DLD1 (cell line): Measurements from ENCODE around the gene KCNB1.

Experiments used
- in situ Hi-C: cut with HindIII; loops from 2 replicates; pipeline ENCODE4 v1.10.0; 2017; ENCODE audit warnings: low sequenced_read_pairs

KCNB1 gene

GRCh38 chr20:49394757-49395156 is 87.7 kb downstream of the KCNB1 start:
- in situ Hi-C loops = loop anchor here (5.0 kb wide), 1 partner anchor 83 kb away; no protein-coding TSS in a partner anchor

GRCh38 chr20:49394264-49394663 is 88.2 kb downstream of the KCNB1 start:
- in situ Hi-C loops = loop anchor here (5.0 kb wide), 1 partner anchor 83 kb away; no protein-coding TSS in a partner anchor

GRCh38 chr20:49393803-49394202 is 88.7 kb downstream of the KCNB1 start:
- in situ Hi-C loops = loop anchor here (5.0 kb wide), 1 partner anchor 83 kb away; no protein-coding TSS in a partner anchor

GRCh38 chr20:49392745-49393144 is 89.7 kb downstream of the KCNB1 start:
- in situ Hi-C loops = loop anchor here (5.0 kb wide), 1 partner anchor 85 kb away; no protein-coding TSS in a partner anchor

GRCh38 chr20:49391404-49392245 is 90.8 kb downstream of the KCNB1 start:
- in situ Hi-C loops = loop anchor here (5.0 kb wide), 1 partner anchor 86 kb away; no protein-coding TSS in a partner anchor

- in situ Hi-C loops = loop anchor here (5.0 kb wide), 1 partner anchor 87 kb away; no protein-coding TSS in a partner anchor
Measured at GRCh38 chr20:49389854-49390253, 92.6 kb downstream of the KCNB1 start.

- in situ Hi-C loops = no loop called here
Measured at GRCh38 chr20:49388744-49389143, 93.7 kb downstream of the KCNB1 start.

GRCh38 chr20:49387581-49387939 is 94.9 kb downstream of the KCNB1 start:
- in situ Hi-C loops = no loop called here

GRCh38 chr20:49386848-49387580 is 95.5 kb downstream of the KCNB1 start:
- in situ Hi-C loops = no loop called here

GRCh38 chr20:49385465-49385864 is 97.0 kb downstream of the KCNB1 start:
- in situ Hi-C loops = no loop called here

- in situ Hi-C loops = no loop called here
Measured at GRCh38 chr20:49384437-49385434, 97.7 kb downstream of the KCNB1 start.

GRCh38 chr20:49381558-49382493 is 100.6 kb downstream of the KCNB1 start:
- in situ Hi-C loops = no loop called here

GRCh38 chr20:49380337-49380780 is 102.1 kb downstream of the KCNB1 start:
- in situ Hi-C loops = no loop called here

- in situ Hi-C loops = no loop called here
Measured at GRCh38 chr20:49379338-49379737, 103.1 kb downstream of the KCNB1 start.

GRCh38 chr20:49377326-49377725 is 105.1 kb downstream of the KCNB1 start:
- in situ Hi-C loops = no loop called here

GRCh38 chr20:49375170-49375569 is 107.3 kb downstream of the KCNB1 start:
- in situ Hi-C loops = no loop called here

- in situ Hi-C loops = no loop called here
Measured at GRCh38 chr20:49372095-49372734, 110.3 kb downstream of the KCNB1 start.

GRCh38 chr20:49368596-49368995 is 113.9 kb downstream of the KCNB1 start:
- in situ Hi-C loops = no loop called here

- in situ Hi-C loops = no loop called here
Measured at GRCh38 chr20:49367113-49367512, 115.4 kb downstream of the KCNB1 start.
